Keratinocyte (primary cell): ENCODE data around the gene DOCK3.

Experiments
- CTCF ChIP-seq, 3 experiments: IDR thresholded peaks in 1 of 3; conservative IDR thresholded peaks in 1 of 3; optimal IDR thresholded peaks in 1 of 3; 2 replicates in 2 of 3; 3 replicates in 1 of 3; pipeline versions ENCODE3 to v1.5.1; 2011; ENCODE audit warnings: low read length in 3 of 3, mild to moderate bottlenecking in 3 of 3, moderate library complexity in 2 of 3, control low read depth in 1 of 3, inconsistent platforms in 1 of 3; ENCODE audit not compliant: insufficient read depth in 2 of 3; ENCODE audit errors: extremely low read depth in 1 of 3
- EZH2 ChIP-seq: IDR thresholded peaks from one replicate; pipeline ENCODE4 v1.6.1; 2012; ENCODE audit warnings: inconsistent platforms, mild to moderate bottlenecking, low read length, moderate library complexity

- TF ChIP-seq CTCF (optimal IDR thresholded peaks at IDR 0.05 in 1 of 3, IDR thresholded peaks at IDR 0.05 in 1 of 3, conservative IDR thresholded peaks at IDR 0.05 in 1 of 3; ENCODE audit: extremely low read depth in 1 of 3, insufficient read depth in 2 of 3, low read length in 3 of 3) (peak in 1 of 3 experiments; percentile 7), EZH2 (no peak)
Measured at GRCh38 chr3:51082363-51082762, 407.6 kb downstream of the DOCK3 start.
